Measurements from ENCODE around the gene TTC38.

Gene TTC38

GRCh38 chr22:46290121-46290842 lies 22.5 kb downstream of the TTC38 start:
- H3K4me3 ChIP-seq (replicated peaks; ENCODE audit: insufficient read depth, low read length) = no peak overlapping the region
- no peak overlapping the region for H3K27ac ChIP-seq (replicated peaks)
- DNase-seq (ENCODE audit: low read depth in 1 of 2, low spot score in 1 of 2) = no peak
- TF ChIP-seq REST (IDR thresholded peaks at IDR 0.05; ENCODE audit: insufficient replicate concordance, low read depth) (no peak), POLR2AphosphoS5 (IDR thresholded peaks at IDR 0.05; ENCODE audit: low read depth) (no peak), GABPA (IDR thresholded peaks at IDR 0.05; ENCODE audit: low read depth) (no peak), SPI1 (IDR thresholded peaks at IDR 0.05; ENCODE audit: borderline replicate concordance, low read depth) (no peak), CTCF (IDR thresholded peaks at IDR 0.05; ENCODE audit: insufficient read depth, low read length) (no peak)
- H3K27me3 ChIP-seq (ENCODE audit: insufficient read depth, poor library complexity, severe bottlenecking) = no peaks in the 10 kb centered on the region

- no peak overlapping the region for H3K27ac ChIP-seq (replicated peaks)
- no peaks in the 10 kb centered on the region for H3K27me3 ChIP-seq (ENCODE audit: insufficient read depth, poor library complexity, severe bottlenecking)
- H3K4me3 ChIP-seq (replicated peaks; ENCODE audit: insufficient read depth, low read length) = no peak overlapping the region
- TF ChIP-seq SPI1 (IDR thresholded peaks at IDR 0.05; ENCODE audit: borderline replicate concordance, low read depth) (no peak), CTCF (IDR thresholded peaks at IDR 0.05; ENCODE audit: insufficient read depth, low read length) (no peak), GABPA (IDR thresholded peaks at IDR 0.05; ENCODE audit: low read depth) (no peak), POLR2AphosphoS5 (IDR thresholded peaks at IDR 0.05; ENCODE audit: low read depth) (no peak), REST (IDR thresholded peaks at IDR 0.05; ENCODE audit: insufficient replicate concordance, low read depth) (no peak)
- no peak for DNase-seq (ENCODE audit: low read depth in 1 of 2, low spot score in 1 of 2)
Measured at GRCh38 chr22:46290843-46291785, 23.3 kb downstream of the TTC38 start.

- H3K27ac ChIP-seq (replicated peaks) = no peak overlapping the region
- H3K27me3 ChIP-seq (ENCODE audit: insufficient read depth, poor library complexity, severe bottlenecking) = no peaks in the 10 kb centered on the region
- DNase-seq (ENCODE audit: low read depth in 1 of 2, low spot score in 1 of 2) = no peak
- H3K4me3 ChIP-seq (replicated peaks; ENCODE audit: insufficient read depth, low read length) = no peak overlapping the region
- TF ChIP-seq REST (IDR thresholded peaks at IDR 0.05; ENCODE audit: insufficient replicate concordance, low read depth) (no peak), GABPA (IDR thresholded peaks at IDR 0.05; ENCODE audit: low read depth) (no peak), SPI1 (IDR thresholded peaks at IDR 0.05; ENCODE audit: borderline replicate concordance, low read depth) (no peak)
Measured at GRCh38 chr22:46292173-46292572, 24.4 kb downstream of the TTC38 start.

All from HL-60 (cell line).